HG03439 (cell line): ENCODE results near the gene ICA1L.

Experiments
- ATAC-seq: cut with Tn5 transposase; IDR thresholded peaks from one replicate; pipeline ENCODE4 v1.9.1; 2021; ENCODE audit warnings: mild to moderate bottlenecking, moderate library complexity; ENCODE audit not compliant: unreplicated experiment

Gene ICA1L

DNA sequence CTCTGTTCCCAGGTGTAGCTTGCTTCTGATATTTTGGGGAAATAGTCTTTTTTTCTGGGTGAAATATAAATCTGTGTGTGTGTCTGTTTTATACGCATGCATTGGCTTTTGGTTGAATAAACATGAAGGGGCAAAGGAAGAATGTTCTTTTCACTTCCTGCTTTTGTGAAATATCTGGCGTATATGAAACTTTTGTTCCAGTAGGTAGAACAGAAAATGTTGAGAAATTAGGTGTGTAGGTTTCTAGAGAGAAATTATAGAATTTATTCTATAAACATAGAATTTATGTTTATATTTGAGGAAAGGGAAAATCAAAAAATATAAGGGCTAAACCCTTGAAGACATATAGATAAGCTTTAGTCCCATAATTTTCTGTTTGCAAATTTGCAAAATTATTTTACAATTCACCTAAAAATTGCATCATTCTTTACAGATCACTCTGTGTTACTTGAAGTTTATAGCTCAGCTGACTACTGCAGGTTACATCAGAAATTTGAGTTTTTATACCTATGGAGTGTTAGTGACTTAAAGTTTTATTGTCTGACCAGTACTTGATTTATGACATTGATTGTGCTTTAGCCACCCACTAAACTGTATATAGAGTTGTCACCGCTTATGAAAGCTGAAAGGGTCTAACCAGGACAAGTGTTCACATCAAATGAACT, 120.7 kb downstream of the ICA1L start:
- ATAC-seq = no peak

DNA sequence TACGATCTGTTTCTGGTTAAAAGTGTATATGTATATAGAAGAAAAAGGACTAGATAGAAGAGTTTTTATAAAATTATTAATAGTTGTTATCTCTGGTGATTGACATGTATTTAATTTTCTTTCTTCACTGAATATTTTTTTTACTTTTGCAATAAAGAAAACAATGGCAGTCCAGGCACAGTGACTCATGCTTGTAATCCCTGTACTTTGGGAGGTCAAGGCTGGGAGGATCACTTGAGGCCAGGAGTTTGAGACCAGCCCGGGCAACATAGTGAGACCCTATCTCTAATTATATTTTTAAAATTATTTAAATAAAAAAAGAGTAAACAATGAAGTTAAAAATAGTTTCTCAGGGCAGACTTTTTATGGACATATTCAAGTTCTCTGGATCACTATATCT, 122.1 kb downstream of the ICA1L start:
- no peak for ATAC-seq

DNA sequence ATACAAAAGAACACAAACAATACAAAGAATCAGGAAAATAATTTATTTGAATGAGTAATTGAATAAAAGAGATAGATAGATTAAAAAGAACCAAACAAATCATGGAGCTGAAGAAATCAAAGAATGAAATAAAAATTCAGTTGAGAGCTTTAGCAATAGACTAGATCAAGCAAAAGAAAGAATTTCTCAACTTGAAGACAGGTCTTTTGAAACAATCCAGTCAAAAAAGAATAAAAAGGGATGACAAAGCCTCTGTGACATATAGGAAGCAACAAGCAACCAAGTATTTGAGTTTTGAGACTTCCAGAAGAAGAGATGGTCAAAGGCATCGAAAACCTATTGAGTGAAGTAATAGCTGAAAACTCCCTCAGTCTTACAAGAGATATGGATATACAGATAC, 128.0 kb downstream of the ICA1L start:
- no peak for ATAC-seq

DNA sequence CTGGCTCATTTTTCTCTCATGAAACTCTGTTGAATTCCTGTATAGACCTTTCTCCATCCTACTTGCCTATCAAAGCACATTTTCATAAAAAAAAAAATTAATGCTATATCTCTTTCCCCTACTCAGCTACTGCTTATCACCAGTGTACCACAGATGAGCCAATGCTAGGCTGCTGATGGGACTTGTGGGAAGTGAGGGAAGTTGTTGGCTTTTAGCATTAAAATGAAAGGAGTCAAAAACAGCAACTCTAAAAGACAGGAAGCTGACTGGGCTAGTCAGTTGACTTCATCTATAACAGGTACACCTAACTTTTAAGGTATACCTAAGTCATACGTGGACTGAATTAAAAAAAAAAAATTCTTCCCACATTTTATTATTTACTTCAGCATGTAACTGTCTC, 134.7 kb downstream of the ICA1L start:
- no peak for ATAC-seq

DNA sequence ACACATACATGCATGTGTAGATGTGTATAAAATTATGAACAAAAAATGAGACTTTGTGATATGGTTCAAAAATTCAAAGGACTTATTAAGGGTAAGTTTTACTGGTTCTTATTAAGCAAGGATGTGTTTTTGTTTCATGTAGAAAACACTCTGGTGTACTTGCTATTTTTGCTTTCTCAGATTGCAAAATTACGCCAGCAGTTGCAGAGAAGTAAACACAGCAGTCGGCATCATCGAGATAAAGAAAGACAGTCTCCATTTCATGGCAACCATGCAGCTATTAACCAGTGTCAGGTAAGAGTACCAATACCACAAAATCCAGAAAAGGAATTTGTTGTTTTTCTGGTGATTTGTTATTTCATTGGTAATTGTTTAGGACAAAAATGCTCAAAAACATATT, 145.5 kb downstream of the ICA1L start:
- no peak for ATAC-seq

DNA sequence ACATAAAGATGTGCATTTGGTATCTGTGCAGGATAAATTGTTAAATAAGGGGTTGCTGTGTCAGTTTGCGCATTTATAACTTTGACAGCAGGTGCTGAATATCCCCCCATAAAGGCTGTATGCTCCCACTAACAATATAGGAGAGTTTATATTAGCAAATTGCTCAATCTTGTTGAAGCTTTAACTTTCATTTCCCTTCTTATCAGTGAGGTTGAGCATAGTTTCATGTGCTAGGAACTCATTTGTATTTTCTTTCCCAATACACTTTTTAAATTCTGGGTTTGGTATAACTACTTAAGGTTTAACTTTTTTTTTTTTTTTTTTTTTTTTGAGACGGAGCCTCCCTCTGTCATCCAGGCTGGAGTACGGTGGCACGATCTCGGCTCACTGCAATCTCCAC, 147.8 kb downstream of the ICA1L start:
- ATAC-seq = no peak
